T-helper 1 cell treated with Interleukin-12 subunit alpha and Interleukin-12 subunit beta and Interleukin-4 antibody, amounts not matched to agents 30 ng/mL and 1 ng/mL, for 36 hours (primary cell): Measurements from ENCODE around the gene COL8A2. TPM values are rescaled to one million over a fixed set of nuclear protein-coding genes. Genes with fewer than 3 reads are reported as not detected.

Source experiments
- intact Hi-C: fragments of 100-400 bp; cut with micrococcal nuclease; formaldehyde crosslinking; loops from one replicate; pipeline ENCODE4 v1.15.1; 2024
- total RNA-seq: library from RNA; stranded (reverse); gene quantifications from 2 replicates; pipeline ENCODE4 v1.2.3, GENCODE V29; 2022

Gene COL8A2
- total RNA-seq, 1 donor from 2014 or later = not detected

DNA sequence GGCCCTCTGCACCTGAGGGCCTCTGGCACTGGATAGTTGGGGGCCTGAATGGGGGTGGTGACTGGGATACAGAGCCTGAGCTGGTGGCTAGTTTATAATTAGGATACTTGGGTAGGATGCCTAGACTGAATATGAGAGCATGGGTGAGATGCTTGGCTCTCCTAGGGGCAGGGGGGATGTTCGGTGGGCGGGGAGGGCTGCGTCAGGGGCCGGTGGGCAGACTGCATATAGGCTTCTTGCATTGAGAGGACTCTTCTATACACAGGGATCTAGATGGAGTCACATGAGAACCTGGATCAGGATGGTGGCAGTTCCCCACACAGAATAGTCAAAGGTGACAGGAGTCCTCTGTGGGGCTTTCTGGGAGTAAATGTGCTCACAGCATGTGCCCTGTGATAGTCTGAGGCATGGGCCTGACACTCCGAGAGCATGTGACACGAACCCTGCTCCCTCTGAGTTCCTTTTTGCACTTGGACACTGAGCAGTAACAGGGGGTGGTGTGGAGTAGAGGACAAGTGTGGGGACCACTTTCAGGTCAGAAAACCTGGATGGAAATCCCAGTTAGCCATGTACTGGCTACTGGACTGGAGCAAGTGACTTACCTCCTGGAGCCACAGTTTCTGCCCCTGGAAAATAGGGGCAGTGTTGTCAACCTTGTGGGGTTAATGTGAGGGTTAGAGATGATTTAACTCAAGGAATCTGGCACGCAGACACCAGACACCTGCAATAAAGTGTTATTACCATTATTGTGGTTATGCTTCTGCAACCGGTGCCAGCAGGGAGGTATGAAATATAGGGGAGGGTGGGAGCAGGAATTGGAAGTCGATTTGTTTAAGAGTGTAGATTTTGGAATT lies 33.2 kb upstream of the COL8A2 start:
- intact Hi-C loops = loop anchor here (1.0 to 10.0 kb wide), 3 partner anchors 9 to 1317 kb away; partner anchors contain the start of genes SFPQ, TRAPPC3 and ZC3H12A

DNA sequence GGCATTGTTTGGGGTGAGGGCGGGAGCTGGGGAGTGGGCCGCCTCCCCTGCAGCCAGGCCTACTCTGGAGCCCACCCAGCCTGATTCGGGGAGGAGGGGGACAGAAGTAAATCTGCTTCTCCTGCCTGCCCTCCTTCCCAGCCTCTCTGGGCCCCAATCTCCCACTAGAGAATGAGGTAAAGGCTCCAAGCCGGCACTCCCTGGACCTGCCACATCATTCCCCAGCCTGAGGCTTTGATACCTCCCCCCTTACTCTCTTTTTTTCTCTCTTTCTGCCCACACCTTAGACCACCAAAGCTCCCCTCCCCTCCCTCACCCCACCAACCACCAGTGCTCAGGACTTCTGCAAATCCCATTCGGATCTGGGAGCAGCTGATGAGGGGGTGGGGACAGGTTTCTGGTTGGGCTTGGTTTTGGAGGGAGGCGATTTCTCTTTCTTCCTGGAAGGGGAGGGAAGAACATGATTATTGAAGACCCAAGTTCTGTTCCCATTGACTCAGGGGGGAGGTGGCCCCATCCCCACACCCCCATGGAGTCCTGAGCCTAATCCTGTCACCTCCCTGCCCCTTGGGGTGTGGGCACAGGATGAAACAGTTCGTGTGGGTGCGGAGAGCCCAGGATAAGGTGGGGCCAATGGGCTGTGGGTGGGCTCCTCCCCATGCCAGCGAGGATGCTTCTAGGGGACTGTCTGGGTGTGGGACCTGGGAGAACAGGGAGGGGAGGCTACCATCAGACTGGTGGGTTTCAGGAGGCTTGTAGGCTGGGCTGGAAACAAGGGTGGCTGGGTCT lies 32.3 kb upstream of the COL8A2 start:
- intact Hi-C loops = loop anchor here (1.0 to 10.0 kb wide), 3 partner anchors 8 to 1317 kb away; partner anchors contain the start of genes SFPQ, TRAPPC3 and ZC3H12A

DNA sequence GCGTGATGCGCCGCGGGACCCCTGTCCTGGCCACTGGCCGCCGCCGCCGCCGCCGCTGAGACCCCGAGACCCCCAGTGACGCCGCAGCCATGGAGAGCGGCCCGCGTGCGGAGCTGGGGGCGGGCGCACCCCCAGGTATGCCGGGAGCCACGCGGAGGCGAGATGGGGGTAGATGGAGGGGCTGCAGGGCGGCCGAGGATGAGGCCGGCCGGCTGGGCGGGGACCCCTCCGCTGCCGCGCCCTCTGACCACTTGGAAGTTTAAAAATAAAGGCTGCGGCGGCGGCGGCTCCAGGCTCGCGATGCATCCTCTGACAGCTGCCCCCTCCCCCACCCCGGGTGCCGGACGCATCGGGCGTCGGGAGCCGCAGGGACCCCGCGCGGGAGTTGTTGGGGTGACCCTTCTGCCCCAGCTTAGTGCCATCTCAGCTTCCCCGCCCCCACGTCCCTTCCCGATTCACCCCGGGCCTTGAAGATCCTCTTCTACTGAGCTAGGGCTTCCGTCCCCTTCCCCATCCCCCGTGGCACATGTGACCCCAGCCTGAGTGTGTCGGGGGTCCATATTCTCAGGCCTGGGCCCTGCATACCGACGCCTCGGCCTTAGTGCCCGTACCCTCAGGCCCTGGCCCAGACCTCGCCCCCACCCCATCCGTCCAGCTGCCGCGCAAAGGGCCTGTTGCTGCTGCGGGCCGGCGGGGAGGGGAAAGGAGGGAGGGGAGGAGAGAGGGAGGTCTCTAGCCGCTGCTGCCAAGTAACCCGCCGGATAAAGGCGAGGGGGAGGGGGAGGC lies 31.5 kb upstream of the COL8A2 start:
- intact Hi-C loops = loop anchor here (1.0 to 10.0 kb wide), 3 partner anchors 7 to 1318 kb away; partner anchors contain the start of genes SFPQ, TRAPPC3 and ZC3H12A

DNA sequence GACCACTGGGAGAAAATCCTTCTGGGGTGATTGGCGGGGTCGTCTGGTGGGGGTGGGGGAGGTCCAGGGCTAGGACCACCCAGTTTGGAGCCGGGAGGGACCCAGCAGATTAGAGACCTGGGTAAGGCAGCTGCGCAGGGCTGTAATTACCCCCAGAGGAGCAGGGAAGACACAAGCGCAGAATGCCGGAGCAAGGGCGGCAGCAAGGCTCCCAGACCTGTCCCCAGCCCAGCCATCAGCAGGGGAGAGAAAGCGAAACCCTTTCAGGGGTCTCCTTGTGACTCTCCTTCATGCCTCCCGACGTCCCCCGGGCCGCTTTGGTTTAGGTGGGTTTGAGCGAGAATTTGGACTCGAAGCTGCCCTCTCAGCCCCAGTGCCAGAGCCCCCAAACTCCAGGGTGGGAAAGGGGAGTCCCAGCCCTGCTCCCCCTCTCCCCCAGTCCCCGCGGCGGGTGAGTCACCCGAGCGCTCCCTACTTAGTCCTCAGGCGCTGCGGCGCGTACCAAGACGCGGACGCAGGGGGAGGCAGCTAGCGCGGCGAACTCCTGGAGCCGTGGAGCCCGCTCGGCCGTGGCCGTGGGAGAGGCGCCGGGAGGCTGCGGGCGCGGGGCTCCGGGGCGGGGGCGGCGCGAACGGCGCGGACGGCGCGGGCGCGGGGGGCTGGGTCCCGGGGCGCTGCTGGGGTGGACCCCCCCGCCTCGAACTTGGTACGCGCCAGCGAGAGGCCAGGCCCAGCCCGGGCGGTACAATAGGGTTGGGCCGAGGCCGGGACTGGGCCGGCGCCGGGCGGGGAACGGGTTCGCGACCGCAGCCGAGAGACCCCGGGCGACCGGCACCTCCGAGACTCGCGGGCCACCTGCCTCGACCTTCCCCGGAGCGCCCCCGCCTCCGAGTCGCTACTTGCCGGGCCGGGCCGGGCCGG lies 30.6 kb upstream of the COL8A2 start, which contains the start of gene MAP7D1:
Gene MAP7D1 (plus strand): TSS at position 753 of the 921 bp plus-strand sequence. CDS start 258 bp downstream, outside the sequence.
- intact Hi-C loops = loop anchor here (1.0 to 10.0 kb wide), 3 partner anchors 69 to 1319 kb away; partner anchors contain the start of genes SFPQ, THRAP3 and ZC3H12A

DNA sequence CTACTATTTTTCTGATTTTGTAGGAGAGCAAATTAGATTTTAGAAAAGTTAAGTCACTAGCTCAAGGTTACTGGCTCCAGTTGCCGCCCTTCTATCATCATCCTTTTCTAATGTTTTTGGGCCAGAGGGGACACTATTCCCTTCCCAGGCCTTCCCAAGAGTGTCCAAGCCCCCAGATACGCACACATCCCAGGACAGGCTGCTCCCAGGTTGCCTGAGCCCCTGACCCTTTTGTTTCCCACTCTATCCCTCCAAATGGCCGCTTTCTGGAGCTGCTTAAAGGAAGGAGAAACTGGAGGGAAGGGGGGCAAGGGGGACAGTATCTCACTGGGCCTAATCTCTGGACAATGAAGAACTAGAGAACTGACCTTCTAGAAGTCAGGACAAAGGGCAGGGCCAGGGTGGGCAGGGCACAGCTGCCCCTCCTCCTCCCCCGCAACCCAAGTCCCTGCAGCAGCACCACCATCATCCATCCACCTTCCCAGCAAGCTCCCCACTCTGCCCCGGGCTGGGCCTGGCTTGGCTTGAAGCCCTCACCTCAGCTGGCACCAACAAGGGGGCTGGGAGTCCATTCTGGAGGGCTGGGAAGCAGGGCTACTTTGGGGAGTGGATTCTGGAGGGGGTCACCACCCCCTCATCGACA lies 29.9 kb upstream of the COL8A2 start:
- intact Hi-C loops = loop anchor here (1.0 to 10.0 kb wide), 3 partner anchors 69 to 1320 kb away; partner anchors contain the start of genes SFPQ, THRAP3 and ZC3H12A

DNA sequence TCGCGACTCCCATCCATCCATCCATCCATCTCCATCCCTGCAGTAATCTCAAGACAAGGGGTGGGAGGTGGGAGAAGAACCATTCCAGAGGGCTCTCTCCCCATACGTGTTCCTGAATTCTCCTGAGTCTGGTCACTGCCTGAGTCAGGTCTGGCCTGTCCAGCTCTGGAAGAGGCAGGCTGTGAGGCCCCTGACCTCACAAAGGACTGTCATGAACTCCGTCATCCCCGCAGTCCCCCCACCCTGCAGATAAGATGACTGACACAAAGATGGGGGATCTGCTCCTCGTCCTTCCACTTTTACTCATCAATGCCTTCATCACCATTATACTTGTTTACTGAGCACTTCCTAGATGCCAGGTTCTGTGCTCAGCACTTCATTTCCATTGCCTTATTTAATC lies 29.3 kb upstream of the COL8A2 start:
- intact Hi-C loops = loop anchor here (10.0 kb wide), 2 partner anchors 960 to 1320 kb away; partner anchors contain the start of genes SFPQ and ZC3H12A

DNA sequence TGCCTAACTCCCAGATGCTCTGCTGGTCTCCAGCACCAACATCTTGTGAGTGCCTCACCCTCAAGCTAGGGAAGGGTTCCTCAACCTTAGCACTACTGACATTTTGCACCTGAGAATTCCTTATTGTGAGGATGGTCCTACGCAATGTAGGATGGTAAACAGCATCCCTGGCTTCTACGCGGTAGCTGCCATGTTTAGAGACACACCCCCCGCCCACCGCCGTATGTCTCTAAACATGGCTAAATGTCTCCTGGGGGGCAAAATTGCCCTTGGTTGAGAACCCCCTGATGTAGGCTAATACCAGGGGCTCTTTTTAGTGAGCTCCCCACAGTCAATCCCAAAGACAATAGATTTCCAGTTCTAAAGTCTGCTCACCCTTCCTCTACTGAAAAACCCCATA lies 28.5 kb upstream of the COL8A2 start:
- intact Hi-C loops = loop anchor here (10.0 kb wide), 2 partner anchors 959 to 1321 kb away; partner anchors contain the start of genes SFPQ and ZC3H12A

DNA sequence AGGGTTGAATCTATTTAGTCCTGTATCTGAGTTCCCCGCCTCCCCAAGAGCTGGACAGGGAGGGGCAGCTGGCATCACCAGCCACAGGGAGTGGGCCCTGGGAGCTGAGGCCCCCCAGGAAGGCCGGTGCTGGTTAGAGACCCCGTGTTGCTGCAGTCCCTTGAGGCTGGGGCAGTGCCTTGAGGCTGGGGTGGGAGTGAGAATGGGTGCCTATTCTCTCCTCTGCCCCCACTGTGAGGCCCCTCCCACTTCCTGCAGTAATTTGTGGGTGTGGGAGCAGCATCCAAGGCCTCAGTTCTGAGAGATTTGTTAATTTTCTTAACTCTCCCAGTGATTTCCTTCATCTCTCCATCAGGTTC lies 26.8 kb upstream of the COL8A2 start:
- intact Hi-C loops = loop anchor here (1.0 to 10.0 kb wide), 3 partner anchors 212 to 1323 kb away; partner anchors contain the start of genes SFPQ and ZC3H12A

DNA sequence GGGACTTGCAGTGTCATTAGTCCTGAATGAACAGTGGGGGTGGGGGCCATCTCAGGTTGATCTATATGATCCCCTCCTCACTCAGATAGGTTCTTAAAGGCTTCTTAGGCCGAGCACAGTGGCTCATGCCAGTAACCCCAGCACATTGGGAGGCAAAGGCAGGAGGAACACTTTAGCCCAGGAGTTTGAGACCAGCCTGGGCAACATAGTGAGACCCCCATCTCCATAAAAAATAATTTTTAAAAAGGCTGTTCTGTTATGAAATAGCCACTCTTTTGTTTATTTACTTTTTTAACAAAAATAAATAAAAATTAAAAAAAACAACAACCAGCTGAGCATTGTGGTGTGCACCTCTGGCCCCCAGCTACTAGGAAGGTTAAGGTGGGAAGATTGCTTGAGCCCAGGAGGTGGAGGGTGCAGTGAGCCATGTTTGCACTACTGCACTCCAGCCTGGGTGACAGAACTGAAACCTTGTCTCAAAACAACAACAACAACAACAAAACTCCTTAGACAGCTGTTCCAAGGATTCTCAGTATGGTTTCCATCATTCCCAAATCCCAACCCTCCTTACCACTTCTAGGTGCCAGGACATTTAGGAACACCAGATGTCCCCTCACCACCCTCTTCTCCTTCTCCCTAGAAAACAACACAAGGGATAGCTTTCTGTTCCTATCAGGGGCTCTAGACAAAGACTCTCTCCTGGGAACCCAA lies 26.3 kb upstream of the COL8A2 start:
- intact Hi-C loops = loop anchor here (1.0 to 10.0 kb wide), 3 partner anchors 213 to 1324 kb away; partner anchors contain the start of genes SFPQ and ZC3H12A

DNA sequence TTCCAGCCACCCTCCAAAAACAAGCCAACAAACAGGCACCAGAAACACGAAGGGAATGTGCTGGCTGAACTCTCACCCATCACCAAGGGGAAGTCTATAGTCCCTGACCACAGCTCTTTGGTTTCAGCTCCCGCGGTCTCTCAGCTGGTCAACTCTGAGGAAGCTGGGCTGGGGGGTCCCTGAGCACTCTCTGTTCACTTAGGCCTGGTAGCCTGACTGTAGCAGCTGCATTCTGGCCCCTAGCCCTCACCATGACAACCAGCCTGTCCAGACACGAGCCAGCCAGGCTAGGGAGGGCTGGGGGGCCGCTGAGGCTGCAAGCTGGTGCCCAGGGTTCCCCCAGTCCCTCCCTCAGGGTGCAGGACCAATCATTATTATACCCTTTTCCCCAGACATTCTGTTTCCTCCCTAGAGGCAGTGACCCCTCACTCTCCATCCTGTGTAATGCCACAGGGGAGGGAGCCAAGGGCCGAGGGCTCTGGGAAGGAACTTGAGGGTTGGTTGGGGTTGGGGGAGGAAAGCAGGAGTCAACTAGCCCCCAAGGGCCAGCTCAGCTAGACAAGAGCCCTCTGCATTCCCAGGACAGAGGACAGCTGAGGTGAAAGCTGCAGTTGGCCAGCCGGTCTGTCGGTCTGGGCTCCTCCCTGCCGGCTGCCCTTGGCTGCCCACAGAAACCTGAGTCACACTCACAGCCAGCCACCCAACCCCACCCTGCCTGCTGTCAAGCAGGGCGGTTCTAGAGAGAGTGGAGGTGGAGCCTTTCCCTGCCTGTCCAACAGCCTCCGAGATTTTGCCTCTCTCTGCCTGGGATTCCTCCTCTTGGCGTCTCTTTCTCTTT lies 25.5 kb upstream of the COL8A2 start:
- intact Hi-C loops = loop anchor here (1.0 to 10.0 kb wide), 3 partner anchors 214 to 1324 kb away; partner anchors contain the start of genes SFPQ and ZC3H12A

DNA sequence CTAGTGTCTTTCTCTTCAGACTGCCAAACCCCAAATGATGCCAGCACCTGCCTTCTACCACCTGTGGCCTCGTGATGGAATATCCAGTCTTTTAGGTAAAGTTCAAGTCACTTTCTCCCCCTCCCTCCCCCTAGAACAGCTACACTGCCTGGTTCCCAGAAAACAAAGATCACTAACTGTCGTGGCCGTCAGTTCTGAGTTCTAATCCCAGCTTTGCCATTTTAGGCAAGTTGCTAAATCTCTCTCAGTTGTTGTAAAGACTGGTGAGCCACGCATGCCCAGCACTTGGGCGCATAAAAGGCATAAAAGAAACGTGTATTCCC lies 24.9 kb upstream of the COL8A2 start:
- intact Hi-C loops = loop anchor here (1.0 to 10.0 kb wide), 20 partner anchors 7 to 1543 kb away; partner anchors contain the start of genes ADPRS, AGO1, AGO3 and CDCA8

DNA sequence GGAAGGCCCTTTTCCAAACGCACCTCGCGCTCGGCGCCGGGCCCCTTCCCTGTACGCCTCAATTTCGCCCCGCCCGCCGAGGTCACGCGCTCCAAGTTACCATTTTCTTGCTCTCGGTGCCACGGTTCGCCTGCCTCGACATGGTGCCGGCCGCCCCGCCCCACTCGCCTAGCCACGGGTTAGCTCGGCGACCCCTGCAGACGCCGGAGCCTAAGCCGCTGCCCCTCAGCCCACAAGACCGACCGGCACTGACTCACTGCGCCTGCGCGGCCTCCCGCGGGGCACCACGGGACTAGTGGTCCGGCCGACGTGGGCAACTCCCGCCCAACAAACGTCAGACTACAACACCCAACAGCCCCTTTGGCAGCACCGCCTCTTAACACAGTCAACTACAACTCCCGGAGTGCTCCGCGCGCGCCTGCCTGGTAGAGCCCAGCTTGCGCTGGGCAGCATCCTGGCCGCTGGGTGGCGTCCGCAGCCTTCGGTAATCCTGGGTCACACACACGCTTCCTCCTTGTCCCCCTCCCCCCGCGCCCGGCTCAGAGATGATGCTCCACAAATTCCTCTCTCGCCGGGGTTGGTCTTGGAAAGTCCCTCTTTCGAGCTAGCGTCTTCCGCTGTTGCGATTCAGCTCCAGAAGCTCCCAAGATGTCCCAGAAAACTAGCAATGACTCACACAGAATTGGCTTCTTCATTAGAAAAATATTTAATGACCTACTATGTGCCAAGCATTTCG lies 24.4 kb upstream of the COL8A2 start, which contains the start of gene TRAPPC3:
Gene TRAPPC3 (minus strand): TSS at position 250 of the 736 bp plus-strand sequence. CDS start 108 bp downstream, at position 142.
- intact Hi-C loops = loop anchor here (1.0 to 2.0 kb wide), 18 partner anchors 8 to 1543 kb away; partner anchors contain the start of genes ADPRS, AGO1, AGO3 and CDCA8

DNA sequence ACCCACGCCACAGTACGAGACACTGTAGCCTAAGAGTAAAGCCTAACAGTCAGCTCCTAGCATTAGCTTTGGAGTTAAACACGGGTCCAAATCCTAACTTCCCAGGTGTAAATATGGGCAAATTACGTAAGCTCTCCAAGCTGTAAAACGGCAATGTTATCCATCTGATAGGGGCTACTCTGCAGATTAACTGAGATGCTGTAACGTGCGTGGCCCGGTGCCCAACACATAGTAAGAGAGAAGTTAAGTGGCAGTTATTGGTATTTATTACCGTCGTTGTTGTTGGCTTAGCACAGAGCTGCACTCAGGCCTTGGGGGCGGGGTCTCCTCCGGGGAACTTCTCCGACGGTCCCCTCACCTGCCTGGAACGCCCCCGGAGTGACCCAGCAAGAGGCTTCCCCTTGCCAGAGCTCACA lies 23.8 kb upstream of the COL8A2 start:
- intact Hi-C loops = loop anchor here (1.0 to 2.0 kb wide), 18 partner anchors 8 to 1544 kb away; partner anchors contain the start of genes ADPRS, AGO1, AGO3 and CDCA8

DNA sequence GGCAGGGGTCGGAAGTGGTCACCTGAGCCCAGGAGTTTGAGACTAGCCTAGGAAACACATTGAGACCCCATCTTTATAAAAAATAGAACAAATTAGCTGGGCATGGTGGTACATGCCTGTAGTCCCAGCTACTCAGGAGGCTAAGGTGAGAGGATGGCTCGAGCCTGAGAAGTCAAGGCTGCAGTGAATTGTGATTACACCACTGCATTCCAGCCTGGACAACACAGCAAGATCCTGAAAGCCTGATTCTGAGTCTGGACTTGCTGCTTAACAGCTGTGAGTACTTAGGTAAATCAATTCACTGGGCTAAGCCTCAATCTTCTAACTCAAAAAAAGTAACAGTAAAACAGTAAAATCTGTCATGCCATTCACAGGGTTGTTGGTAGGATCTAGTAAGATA lies 19.4 kb upstream of the COL8A2 start:
- intact Hi-C loops = no loop called here

DNA sequence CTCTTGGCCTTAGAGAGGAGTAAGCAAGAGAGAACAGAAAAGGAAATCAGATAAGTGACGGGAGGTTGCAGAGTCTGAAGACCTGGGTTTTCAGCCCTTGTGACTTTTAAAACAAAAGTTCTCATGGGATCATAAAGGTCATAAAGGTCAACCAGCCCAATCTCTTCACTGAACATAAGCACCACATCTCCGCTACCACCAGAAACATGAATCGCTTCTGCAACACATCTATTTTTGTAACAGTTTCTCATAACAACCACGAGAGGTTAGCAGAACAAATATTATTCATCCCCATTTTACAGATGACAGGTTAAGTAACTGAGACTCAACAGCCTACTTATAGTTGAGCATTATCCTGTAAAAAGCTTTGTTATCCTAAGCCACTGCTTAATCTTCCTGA lies 18.4 kb upstream of the COL8A2 start:
- intact Hi-C loops = no loop called here

DNA sequence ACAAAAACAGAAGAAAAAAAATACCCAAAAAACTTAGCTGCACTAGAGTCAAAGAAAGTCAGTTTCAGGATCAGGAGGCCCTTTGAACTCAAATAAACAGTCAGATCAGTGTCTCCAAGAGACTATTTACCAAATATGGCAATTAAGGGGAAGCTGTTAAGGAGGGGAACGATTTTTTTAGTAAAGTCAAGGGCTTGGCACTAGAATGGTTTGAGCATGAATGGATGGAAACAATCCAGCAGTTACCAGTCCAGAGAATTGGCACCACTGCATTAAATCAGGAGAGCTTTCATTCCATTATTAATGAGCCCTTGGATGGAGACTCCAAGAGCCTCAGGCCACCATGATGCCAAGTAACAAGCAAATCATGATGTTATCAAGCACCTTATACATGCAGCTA lies 17.1 kb upstream of the COL8A2 start:
- intact Hi-C loops = no loop called here
